OCI-LY7 (cell line): ENCODE results near the gene FHOD3. TPM values are rescaled to one million over a fixed set of nuclear protein-coding genes. Genes with fewer than 3 reads are reported as not detected.
"Not testable (repeated sequence)": the region's sequence is repeated elsewhere in the genome, so short reads cannot be mapped to it uniquely, and the experiment has no call there.

Experiments used
- BruUV-seq: library from RNA; stranded (reverse); fragments of 400-500 nt; replicated peaks from 2 replicates; lab custom pipeline; 2021; lab: Mats Ljungman, UMichigan
- CTCF ChIA-PET: fragments of 300-600 bp; sonication (Branson Sonifier 250); formaldehyde crosslinking; loops from one replicate; lab custom pipeline; 2022; ENCODE audit warnings: antibody characterized with exemption; ENCODE audit not compliant: unreplicated experiment; lab: Charles Lee
- POLR2A ChIA-PET: fragments of 300-600 bp; sonication (Branson Sonifier 250); formaldehyde crosslinking; loops from one replicate; lab custom pipeline; 2022; ENCODE audit warnings: antibody characterized with exemption; lab: Charles Lee
- DNase-seq: peaks from one replicate; pipeline ENCODE4 v3.0.0-alpha.2; 2015; ENCODE audit warnings: low spot score
- H2AFZ ChIP-seq: fragments of 200-600 bp; sonication (generic), shearing (Covaris generic); 2 replicates; pipeline ENCODE4 v1.6.1; 2014; ENCODE audit warnings: mild to moderate bottlenecking, antibody characterized with exemption, low read length, moderate library complexity
- H3K27ac ChIP-seq: fragments of 200-600 bp; sonication (generic); 2 replicates; pipeline ENCODE4 v1.5.1; 2014; ENCODE audit warnings: mixed run types, low read depth, mild to moderate bottlenecking, moderate library complexity, low read length, inconsistent platforms; ENCODE audit not compliant: poor library complexity, severe bottlenecking
- H3K36me3 ChIP-seq: fragments of 200-600 bp; sonication (generic); 2 replicates; pipeline ENCODE4 v1.6.1; 2014; ENCODE audit warnings: mild to moderate bottlenecking, antibody characterized with exemption, low read length, moderate library complexity, mixed read lengths; ENCODE audit not compliant: insufficient read depth
- H3K4me1 ChIP-seq: fragments of 200-600 bp; sonication (generic); 2 replicates; pipeline ENCODE4 v1.5.1; 2014; ENCODE audit warnings: mild to moderate bottlenecking, low read length; ENCODE audit not compliant: insufficient read depth, poor library complexity, severe bottlenecking
- H3K4me2 ChIP-seq: fragments of 200-600 bp; sonication (generic); 2 replicates; pipeline ENCODE4 v1.6.1; 2014; ENCODE audit warnings: mild to moderate bottlenecking, low read length
- H3K4me3 ChIP-seq: fragments of 200-600 bp; sonication (generic); 2 replicates; pipeline ENCODE4 v1.5.1; 2014; ENCODE audit warnings: mild to moderate bottlenecking, low read depth, low read length; ENCODE audit not compliant: poor library complexity, severe bottlenecking
- H3K79me2 ChIP-seq: fragments of 200-600 bp; sonication (generic); 2 replicates; pipeline ENCODE4 v1.6.1; 2016; ENCODE audit warnings: low read depth, mild to moderate bottlenecking, low read length, moderate library complexity, mixed read lengths; ENCODE audit not compliant: insufficient read depth
- H3K9me2 ChIP-seq: fragments of 200-600 bp; sonication (generic); 2 replicates; pipeline ENCODE4 v1.6.1; 2016; ENCODE audit warnings: mild to moderate bottlenecking, low read length, mixed read lengths; ENCODE audit not compliant: insufficient read depth
- H3K9me3 ChIP-seq: fragments of 200-600 bp; sonication (generic); 2 replicates; pipeline ENCODE4 v1.6.1; 2014; ENCODE audit warnings: mild to moderate bottlenecking, mixed run types, low read length, mixed read lengths
- H4K20me1 ChIP-seq: fragments of 200-600 bp; sonication (generic); 2 replicates; pipeline ENCODE4 v1.6.1; 2014; ENCODE audit warnings: mild to moderate bottlenecking, antibody characterized with exemption, low read length, moderate library complexity, mixed read lengths; ENCODE audit not compliant: insufficient read depth
- CTCF ChIP-seq: fragments of 200-600 bp; sonication (generic); conservative IDR thresholded peaks from 2 replicates; pipeline ENCODE4 v1.5.1; 2014; ENCODE audit warnings: mild to moderate bottlenecking, antibody characterized with exemption, low read length, moderate library complexity, mixed read lengths
- EZH2phosphoT487 ChIP-seq: fragments of 200-600 bp; sonication (generic); IDR thresholded peaks from 2 replicates; pipeline ENCODE4 v1.6.1; 2018; ENCODE audit warnings: low read depth, borderline replicate concordance, mild to moderate bottlenecking, mixed run types, antibody characterized with exemption, low read length, moderate library complexity, mixed read lengths
- intact Hi-C: fragments of 100-400 bp; cut with micrococcal nuclease; formaldehyde crosslinking; loops from one replicate; pipeline ENCODE4 v1.10.0; 2022; ENCODE audit not compliant: unreplicated experiment
- total RNA-seq, 2 experiments: library from RNA; depleted of rRNA in 1 of 2; stranded (reverse); fragments of >200 nt in 1 of 2; shearing (Covaris generic) in 1 of 2; gene quantifications; 2 replicates each; pipeline ENCODE4 v1.2.3, GENCODE V29; 2014 to 2022

The FHOD3 gene
- total RNA-seq, 2 experiments from 2014 or later: 0.06 to 2.4 TPM

DNA sequence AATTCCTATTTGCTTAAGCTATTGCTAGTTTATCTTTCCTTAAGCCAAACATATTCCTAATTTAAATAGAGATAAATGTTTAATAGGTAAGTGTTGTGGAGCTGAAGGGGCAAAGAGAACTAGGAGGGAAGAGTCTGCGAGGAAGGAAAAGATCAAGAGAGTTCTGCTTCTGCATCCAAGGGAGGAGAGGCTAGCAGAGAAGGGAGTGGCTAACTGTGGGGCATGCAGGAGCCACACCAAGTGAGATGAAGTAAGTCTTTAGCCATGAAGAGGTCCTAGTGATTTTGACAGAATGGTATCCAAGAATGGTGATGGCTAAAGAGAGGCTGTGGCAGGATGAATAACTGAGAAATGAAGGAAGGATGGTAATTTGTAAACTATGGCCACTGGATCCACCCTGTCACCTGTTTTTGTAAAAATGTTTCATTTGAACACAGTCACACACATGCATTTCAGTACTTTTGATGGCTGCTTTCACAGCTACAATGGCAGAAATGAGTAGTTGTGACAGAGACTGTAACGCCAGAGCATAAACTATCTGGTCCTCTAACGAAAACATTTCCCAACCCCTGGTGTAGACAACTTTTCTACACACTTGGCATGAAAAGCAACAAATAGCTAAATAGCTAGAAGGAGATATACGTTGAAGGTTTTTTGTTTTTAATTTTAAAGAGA is 515.7 kb downstream of the FHOD3 start:
- Histone ChIP-seq H3K9me3 (no peaks in the 10 kb centered on the region), H3K4me2 (no peak overlapping the region), H2AFZ (no peak overlapping the region), H3K9me2 (no peaks in the 10 kb centered on the region), H3K4me1 (no peaks in the 10 kb centered on the region), H3K27ac (no peak overlapping the region), H3K36me3 (peaks cover 16% of the 10 kb centered on the region), H4K20me1 (no peaks in the 10 kb centered on the region; the same call in 1 of the 2 replicates), H3K4me3 (no peak overlapping the region), H3K79me2 (no peaks in the 10 kb centered on the region)
- ChIA-PET POLR2A (interaction anchor here (0.5 to 0.6 kb wide), 2 partner anchors 21 to 268 kb away, joined by 3 to 4 read pairs; no protein-coding TSS in a partner anchor), CTCF (no interaction called here)
- intact Hi-C loops: no loop called here
- no peak for DNase-seq
- TF ChIP-seq CTCF (no peak), EZH2phosphoT487 (no peak)
- BruUV-seq: no TSS peak

GRCh38 chr18:36813824-36814223 is 516.3 kb downstream of the FHOD3 start:
- Histone ChIP-seq H3K79me2 (no peaks in the 10 kb centered on the region), H3K9me3 (no peaks in the 10 kb centered on the region), H3K4me1 (no peaks in the 10 kb centered on the region), H4K20me1 (no peaks in the 10 kb centered on the region; the same call in 1 of the 2 replicates), H3K36me3 (peaks cover 22% of the 10 kb centered on the region), H2AFZ (no peak overlapping the region), H3K27ac (no peak overlapping the region), H3K9me2 (no peaks in the 10 kb centered on the region), H3K4me3 (no peak overlapping the region), H3K4me2 (no peak overlapping the region)
- BruUV-seq: no TSS peak
- ChIA-PET CTCF (no interaction called here), POLR2A (no interaction called here)
- intact Hi-C loops: no loop called here
- DNase-seq: no peak
- no peak for TF ChIP-seq CTCF
- TF ChIP-seq EZH2phosphoT487: no peak

GRCh38 chr18:36814994-36815393 is 517.5 kb downstream of the FHOD3 start:
- BruUV-seq: no TSS peak
- Histone ChIP-seq H4K20me1 (no peaks in the 10 kb centered on the region), H3K4me1 (no peaks in the 10 kb centered on the region), H3K79me2 (no peaks in the 10 kb centered on the region), H3K9me3 (no peaks in the 10 kb centered on the region), H3K4me2 (no peak overlapping the region), H3K4me3 (no peak overlapping the region), H3K27ac (no peak overlapping the region), H2AFZ (no peak overlapping the region), H3K36me3 (peaks cover 25% of the 10 kb centered on the region), H3K9me2 (no peaks in the 10 kb centered on the region)
- CTCF ChIA-PET: no interaction called here
- TF ChIP-seq CTCF (no peak), EZH2phosphoT487 (no peak)
- intact Hi-C loops: no loop called here
- POLR2A ChIA-PET: interaction anchor here (0.6 kb wide), 1 partner anchor 9 kb away, joined by 3 read pairs; no protein-coding TSS in a partner anchor
- no peak for DNase-seq

- H3K79me2 ChIP-seq, H3K9me2 ChIP-seq, H3K4me1 ChIP-seq, H2AFZ ChIP-seq, DNase-seq, CTCF ChIA-PET, H3K4me3 ChIP-seq, POLR2A ChIA-PET, BruUV-seq, H4K20me1 ChIP-seq, intact Hi-C loops, H3K4me2 ChIP-seq, H3K27ac ChIP-seq, H3K9me3 ChIP-seq: not testable (repeated sequence)
- H3K36me3 ChIP-seq: peaks cover 25% of the 10 kb centered on the region
These were observed 518.6 kb downstream of the FHOD3 start for GRCh38 chr18:36816096-36816495.
